Naive thymus-derived CD4-positive, alpha-beta T cell (primary cell): Measurements from ENCODE around the gene DENND4A. TPM values are rescaled to one million over a fixed set of nuclear protein-coding genes. Genes with fewer than 3 reads are reported as not detected.

Source experiments
- ATAC-seq: fragments of 150-1000 bp; cut with Tn5 transposase; 2 replicates; pipeline ENCODE4 v1.10.0; 2021; ENCODE audit warnings: mild to moderate bottlenecking, moderate library complexity
- CTCF ChIA-PET: fragments of 350-600 bp; sonication (Branson Sonifier 250); formaldehyde crosslinking; loops from one replicate; lab custom pipeline; 2021; ENCODE audit warnings: antibody characterized with exemption; lab: Charles Lee
- POLR2A ChIA-PET: fragments of 350-600 bp; sonication (Branson Sonifier 250); formaldehyde crosslinking; loops from one replicate; lab custom pipeline; 2021; ENCODE audit warnings: antibody characterized with exemption, inconsistent platforms; lab: Charles Lee
- DNase-seq, 9 donors: peaks; one replicate each; pipeline versions ENCODE4 v3.0.0 to v3.0.0-alpha.2; 2020 to 2022; ENCODE audit warnings: mixed read lengths in 1 of 9
- H3K27ac ChIP-seq: one replicate; pipeline ENCODE4 v1.7.0; 2013; ENCODE audit warnings: mild to moderate bottlenecking, low read depth, low read length, moderate library complexity
- H3K27me3 ChIP-seq, 2 donors: one replicate each; pipeline ENCODE4 v1.7.0; 2013; ENCODE audit warnings: low read length in 2 of 2, mild to moderate bottlenecking in 2 of 2, moderate library complexity in 2 of 2; ENCODE audit not compliant: control insufficient read depth in 2 of 2, insufficient read depth in 2 of 2
- H3K36me3 ChIP-seq, 3 experiments: 1 replicate in 2 of 3; 2 replicates in 1 of 3; pipeline ENCODE4 v1.7.0; 2013; ENCODE audit warnings: low read length in 3 of 3, mild to moderate bottlenecking in 3 of 3, moderate library complexity in 1 of 3; ENCODE audit not compliant: insufficient read depth in 3 of 3, control insufficient read depth in 2 of 3
- H3K4me1 ChIP-seq, 2 donors: one replicate each; pipeline ENCODE4 v1.7.0; 2013; ENCODE audit warnings: low read length in 2 of 2, mild to moderate bottlenecking in 2 of 2, moderate library complexity in 1 of 2; ENCODE audit not compliant: control insufficient read depth in 2 of 2, insufficient read depth in 2 of 2
- H3K4me3 ChIP-seq: 2 replicates; pipeline ENCODE4 v1.7.0; 2013; ENCODE audit warnings: mild to moderate bottlenecking, low read length
- H3K9me3 ChIP-seq, 3 experiments: 1 replicate in 2 of 3; 2 replicates in 1 of 3; pipeline ENCODE4 v1.7.0; 2013; ENCODE audit warnings: low read length in 3 of 3; ENCODE audit not compliant: control insufficient read depth in 2 of 3
- H3K27ac Mint-ChIP-seq, 9 donors: one replicate each; pipeline ENCODE4 v1.8.0; 2020 to 2022; ENCODE audit warnings: mixed read lengths in 9 of 9, mild to moderate bottlenecking in 8 of 9, moderate library complexity in 5 of 9, inconsistent platforms in 2 of 9
- H3K27me3 Mint-ChIP-seq, 5 donors: one replicate each; pipeline ENCODE4 v1.8.0; 2021 to 2022; ENCODE audit warnings: mixed read lengths in 5 of 5, mild to moderate bottlenecking in 1 of 5
- H3K36me3 Mint-ChIP-seq, 5 donors: one replicate each; pipeline ENCODE4 v1.8.0; 2020 to 2022; ENCODE audit warnings: mixed read lengths in 5 of 5, mild to moderate bottlenecking in 3 of 5, inconsistent platforms in 1 of 5
- H3K4me1 Mint-ChIP-seq, 7 donors: one replicate each; pipeline ENCODE4 v1.8.0; 2020 to 2022; ENCODE audit warnings: mixed read lengths in 7 of 7, mild to moderate bottlenecking in 3 of 7, inconsistent platforms in 1 of 7
- H3K4me3 Mint-ChIP-seq, 10 donors: one replicate each; pipeline ENCODE4 v1.8.0; 2020 to 2022; ENCODE audit warnings: mild to moderate bottlenecking in 10 of 10, mixed read lengths in 10 of 10, moderate library complexity in 6 of 10, inconsistent platforms in 2 of 10
- H3K9me3 Mint-ChIP-seq, 11 donors: one replicate each; pipeline ENCODE4 v1.8.0; 2020 to 2022; ENCODE audit warnings: mixed read lengths in 11 of 11, mild to moderate bottlenecking in 4 of 11, inconsistent platforms in 1 of 11, moderate library complexity in 1 of 11
- intact Hi-C, 2 donors: fragments of 100-400 bp; cut with micrococcal nuclease; formaldehyde crosslinking; loops; one replicate each; pipeline ENCODE4 v1.15.1; 2023
- polyA plus RNA-seq, 2 donors: library from polyadenylated mRNA; unstranded; fragments of 300-500 nt; fragmentation: Illumina TruSeq; gene quantifications; one replicate each; pipeline ENCODE4 v1.2.3, GENCODE V29; 2021
- total RNA-seq, 6 experiments: library from RNA in 5 of 6; stranded (reverse) in 5 of 6; gene quantifications; 1 replicate in 5 of 6; 2 replicates in 1 of 6; pipeline ENCODE4 v1.2.3 and lab custom pipeline; 2021 to 2026

Gene DENND4A
- total and polyA plus RNA-seq, 7 experiments from 2014 or later: 14.1 to 67.9 (median 59.1) TPM

DNA sequence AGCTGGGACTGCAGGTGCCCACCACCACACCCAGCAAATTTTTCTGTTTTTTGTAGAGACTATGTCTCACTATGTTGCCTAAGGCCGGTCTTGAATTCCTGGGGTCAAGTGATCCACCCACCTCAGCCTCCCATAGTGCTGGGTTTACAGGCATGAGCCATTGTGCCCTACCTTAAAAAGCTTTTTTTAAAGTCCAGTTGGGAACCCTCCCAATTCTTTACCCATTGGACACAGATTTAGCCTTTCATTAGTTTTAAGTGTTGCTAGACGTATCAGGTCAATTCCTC lies 1.7 kb upstream of the DENND4A start:
- H3K27me3 ChIP-seq: no peaks in the 10 kb centered on the region
- Mint-ChIP-seq H3K36me3 (no peaks in the 10 kb centered on the region), H3K4me3 (peak overlapping the region in 8 of 10 donors; percentile 27 to 71 (median 48)), H3K27ac (peak overlapping the region in 8 of 9 donors; percentile 45 to 98 (median 74)), H3K9me3 (no peaks in the 10 kb centered on the region), H3K27me3 (no peaks in the 10 kb centered on the region), H3K4me1 (peaks cover 14 to 62% (median 43%) of the 10 kb centered on the region in 7 donors)
- no peak overlapping the region for H3K4me3 ChIP-seq
- intact Hi-C loops: loop anchor here (5.0 to 10.0 kb wide), 3 partner anchors 36 to 899 kb away; partner anchors contain the start of gene RNU5B-1 (in 1 of the 2)
- DNase-seq (no peak), ATAC-seq (no peak)
- H3K27ac ChIP-seq: peak overlapping the region; percentile 99
- no peaks in the 10 kb centered on the region for H3K9me3 ChIP-seq
- H3K36me3 ChIP-seq: peaks cover 0 to 5% (median 0%) of the 10 kb centered on the region in 3 experiments
- peaks cover 20 to 28% of the 10 kb centered on the region in 2 donors for H3K4me1 ChIP-seq
- POLR2A ChIA-PET: interaction anchor here (0.9 to 6.6 kb wide), 9 partner anchors 9 to 186 kb away, joined by 3 to 67 read pairs (median 5); no protein-coding TSS in a partner anchor
- CTCF ChIA-PET: interaction anchor here (1.3 to 2.1 kb wide), 2 partner anchors 13 to 16 kb away, joined by 3 to 7 read pairs; no protein-coding TSS in a partner anchor

DNA sequence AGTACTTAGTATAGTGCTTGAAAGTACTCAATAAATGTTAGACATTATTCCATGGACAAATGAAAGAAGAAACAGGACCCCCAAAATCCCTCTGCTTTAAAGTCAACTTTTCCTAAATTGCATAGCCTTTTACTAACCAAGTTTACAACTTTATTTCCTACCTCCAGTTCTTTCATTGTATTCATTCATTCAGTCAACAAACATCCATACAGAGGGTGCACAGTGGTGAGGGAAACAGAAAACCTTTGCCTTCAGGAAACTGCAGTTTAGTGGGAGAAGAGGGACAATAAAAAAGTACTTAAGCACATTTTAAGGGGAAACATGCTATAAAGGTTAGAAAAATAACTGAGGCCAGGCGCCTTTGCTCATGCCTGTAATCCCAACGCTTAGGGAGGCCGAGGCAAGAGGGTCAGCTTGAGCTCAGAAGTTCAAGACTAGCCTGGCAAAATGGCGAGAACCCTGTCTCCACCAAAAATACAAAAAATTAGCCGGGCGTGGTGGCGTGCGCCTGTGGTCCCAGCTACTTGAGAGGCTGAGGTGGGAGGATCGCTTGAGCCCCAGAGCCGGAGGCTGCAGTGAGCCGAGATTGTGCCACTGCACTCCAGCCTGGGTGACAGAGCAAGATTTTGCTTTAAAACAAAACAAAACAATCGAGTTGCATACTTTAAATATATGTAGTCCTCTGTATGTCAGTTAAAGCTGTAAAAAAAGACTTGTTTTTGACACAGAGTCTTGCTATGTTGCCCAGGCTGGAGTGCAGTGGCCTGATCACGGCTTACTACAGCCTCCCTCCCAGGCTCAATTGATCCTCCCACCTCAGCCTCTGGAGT lies 1.1 kb upstream of the DENND4A start:
- H3K36me3 Mint-ChIP-seq: peaks cover 0 to 3% (median 0%) of the 10 kb centered on the region in 5 donors
- ChIA-PET CTCF (interaction anchor here (1.1 to 2.1 kb wide), 6 partner anchors 14 to 40 kb away, joined by 3 to 7 read pairs (median 4); no protein-coding TSS in a partner anchor), POLR2A (interaction anchor here (0.8 to 6.6 kb wide), 14 partner anchors 9 to 186 kb away, joined by 3 to 67 read pairs (median 20); partner anchors contain the start of gene RAB11A)
- no peak for ATAC-seq
- H3K4me1 Mint-ChIP-seq: peaks cover 14 to 66% (median 46%) of the 10 kb centered on the region in 7 donors
- Histone ChIP-seq H3K9me3 (no peaks in the 10 kb centered on the region), H3K27me3 (no peaks in the 10 kb centered on the region), H3K36me3 (peaks cover 0 to 5% (median 0%) of the 10 kb centered on the region in 3 experiments), H3K4me1 (peaks cover 20 to 28% of the 10 kb centered on the region in 2 donors), H3K4me3 (peak overlapping the region; percentile 91), H3K27ac (peak overlapping the region; percentile 99)
- peak overlapping the region; percentile 89 to 99 (median 93) for H3K4me3 Mint-ChIP-seq
- H3K27ac Mint-ChIP-seq: peak overlapping the region; percentile 94 to 100 (median 98)
- intact Hi-C loops: loop anchor here (1.0 to 10.0 kb wide), 10 partner anchors 14 to 898 kb away; partner anchors contain the start of genes DPP8 (in 1 of the 2), RAB11A (in 1 of the 2) and RNU5B-1 (in 1 of the 2)
- DNase-seq: no peak
- H3K27me3 Mint-ChIP-seq: no peaks in the 10 kb centered on the region
- H3K9me3 Mint-ChIP-seq: no peaks in the 10 kb centered on the region

DNA sequence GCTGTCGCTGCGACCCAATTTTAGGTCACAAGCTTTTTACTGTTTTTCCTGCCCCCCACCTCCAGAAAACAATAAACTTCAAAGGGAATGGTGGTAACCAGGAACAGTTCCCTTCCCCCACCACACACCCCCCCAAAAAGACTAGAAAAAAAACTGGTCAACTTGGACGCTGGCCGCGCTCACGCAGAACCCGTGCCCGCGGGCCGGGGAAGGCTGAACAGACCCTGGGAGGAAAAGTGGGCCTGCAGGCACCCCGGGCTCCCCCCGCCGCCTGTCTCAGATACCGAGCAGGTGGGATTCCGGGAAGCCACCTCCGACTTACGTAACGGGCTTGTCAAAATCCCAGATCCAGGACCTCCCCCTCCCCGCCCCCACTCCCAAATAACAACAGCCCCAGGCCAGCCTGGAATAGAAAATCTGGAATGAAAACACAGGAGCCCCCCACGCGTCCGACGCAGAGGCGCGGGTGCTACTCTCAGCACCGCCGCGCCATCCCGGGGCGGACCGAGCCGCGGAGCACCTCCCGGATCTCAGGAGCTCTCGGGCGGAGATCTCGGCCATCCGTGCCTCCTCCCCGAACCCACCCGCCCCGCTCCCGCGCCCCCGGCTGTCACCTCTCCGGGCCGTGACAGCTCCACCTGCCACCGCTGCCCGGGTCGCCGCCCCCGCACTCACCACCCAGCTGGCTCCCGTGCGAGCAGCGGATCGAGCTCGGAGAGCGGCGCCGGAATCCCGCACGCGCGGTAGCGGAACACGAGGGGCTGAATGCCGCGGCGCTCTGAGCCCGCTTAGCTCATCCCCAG lies 557 bp downstream of the DENND4A start:
- Histone ChIP-seq H3K36me3 (peaks cover 0 to 5% (median 0%) of the 10 kb centered on the region in 3 experiments), H3K27ac (peak overlapping the region; percentile 99), H3K4me3 (peak overlapping the region; percentile 80), H3K9me3 (no peaks in the 10 kb centered on the region), H3K27me3 (no peaks in the 10 kb centered on the region), H3K4me1 (peaks cover 26 to 34% of the 10 kb centered on the region in 2 donors)
- H3K27ac Mint-ChIP-seq: peak overlapping the region; percentile 91 to 100 (median 98)
- intact Hi-C loops: loop anchor here (1.0 to 10.0 kb wide), 12 partner anchors 16 to 897 kb away; partner anchors contain the start of genes RAB11A (in 2 of the 2), DPP8 (in 1 of the 2) and RNU5B-1 (in 1 of the 2)
- no peaks in the 10 kb centered on the region for H3K9me3 Mint-ChIP-seq
- no peak for ATAC-seq
- peaks cover 22 to 68% (median 55%) of the 10 kb centered on the region in 7 donors for H3K4me1 Mint-ChIP-seq
- peak in 4 of 9 donors; percentile 37 to 61 (median 52) for DNase-seq
- H3K4me3 Mint-ChIP-seq: peak overlapping the region; percentile 89 to 99 (median 93)
- H3K36me3 Mint-ChIP-seq: peaks cover 0 to 4% (median 0%) of the 10 kb centered on the region in 5 donors
- CTCF ChIA-PET: interaction anchor here (1.0 to 1.8 kb wide), 10 partner anchors 27 to 153 kb away, joined by 3 to 9 read pairs (median 4); no protein-coding TSS in a partner anchor
- POLR2A ChIA-PET: interaction anchor here (0.5 to 6.6 kb wide), 17 partner anchors 9 to 78 kb away, joined by 3 to 67 read pairs (median 6); partner anchors contain the start of gene RAB11A
- no peaks in the 10 kb centered on the region for H3K27me3 Mint-ChIP-seq

DNA sequence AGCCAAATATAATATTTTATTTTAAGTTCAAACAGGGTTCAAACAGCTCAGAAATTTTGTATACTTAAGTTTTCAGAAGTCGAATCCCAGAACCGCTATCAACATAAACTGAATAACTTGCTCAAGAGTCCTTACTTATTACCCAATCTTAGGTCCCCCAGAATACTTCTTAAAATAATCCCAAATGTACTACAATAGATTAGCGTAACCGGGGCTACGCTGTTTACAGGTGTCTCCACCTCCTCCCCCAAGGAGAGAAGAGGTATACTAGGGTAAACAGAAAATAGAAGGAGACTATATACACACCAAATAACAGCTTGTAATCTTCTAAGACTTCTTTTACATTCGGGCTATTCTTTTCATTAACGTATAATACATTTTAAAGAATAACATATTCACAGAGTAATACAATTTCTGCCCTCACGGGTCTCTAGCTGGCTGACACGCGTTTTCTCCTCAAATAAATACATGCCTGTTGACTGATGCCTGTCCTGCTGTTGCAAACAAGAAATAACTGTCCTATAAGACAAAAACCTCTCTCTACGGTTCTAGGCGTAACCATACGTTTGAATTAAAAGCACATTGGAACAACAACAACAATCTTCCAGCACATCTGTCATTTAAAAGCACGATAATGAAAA lies 1.3 kb downstream of the DENND4A start:
- intact Hi-C loops: loop anchor here (1.0 to 10.0 kb wide), 6 partner anchors 28 to 896 kb away; partner anchors contain the start of genes RAB11A (in 1 of the 2) and RNU5B-1 (in 1 of the 2)
- Histone ChIP-seq H3K27me3 (no peaks in the 10 kb centered on the region), H3K4me1 (peaks cover 26 to 37% of the 10 kb centered on the region in 2 donors), H3K9me3 (no peaks in the 10 kb centered on the region), H3K27ac (peak overlapping the region; percentile 99), H3K36me3 (peaks cover 0 to 5% (median 0%) of the 10 kb centered on the region in 3 experiments), H3K4me3 (peak overlapping the region; percentile 80)
- ATAC-seq: no peak
- Mint-ChIP-seq H3K4me3 (peak overlapping the region; percentile 87 to 99 (median 93)), H3K36me3 (peaks cover 0 to 4% (median 0%) of the 10 kb centered on the region in 5 donors), H3K27ac (peak overlapping the region; percentile 82 to 100 (median 95)), H3K27me3 (no peaks in the 10 kb centered on the region), H3K4me1 (peaks cover 22 to 68% (median 55%) of the 10 kb centered on the region in 7 donors), H3K9me3 (no peaks in the 10 kb centered on the region)
- ChIA-PET POLR2A (interaction anchor here (0.6 to 6.6 kb wide), 14 partner anchors 8 to 79 kb away, joined by 3 to 67 read pairs (median 20); partner anchors contain the start of gene RAB11A), CTCF (interaction anchor here (1.0 to 1.8 kb wide), 6 partner anchors 28 to 153 kb away, joined by 3 to 9 read pairs (median 5); no protein-coding TSS in a partner anchor)
- peak in 7 of 9 donors; percentile 10 to 50 (median 32) for DNase-seq

DNA sequence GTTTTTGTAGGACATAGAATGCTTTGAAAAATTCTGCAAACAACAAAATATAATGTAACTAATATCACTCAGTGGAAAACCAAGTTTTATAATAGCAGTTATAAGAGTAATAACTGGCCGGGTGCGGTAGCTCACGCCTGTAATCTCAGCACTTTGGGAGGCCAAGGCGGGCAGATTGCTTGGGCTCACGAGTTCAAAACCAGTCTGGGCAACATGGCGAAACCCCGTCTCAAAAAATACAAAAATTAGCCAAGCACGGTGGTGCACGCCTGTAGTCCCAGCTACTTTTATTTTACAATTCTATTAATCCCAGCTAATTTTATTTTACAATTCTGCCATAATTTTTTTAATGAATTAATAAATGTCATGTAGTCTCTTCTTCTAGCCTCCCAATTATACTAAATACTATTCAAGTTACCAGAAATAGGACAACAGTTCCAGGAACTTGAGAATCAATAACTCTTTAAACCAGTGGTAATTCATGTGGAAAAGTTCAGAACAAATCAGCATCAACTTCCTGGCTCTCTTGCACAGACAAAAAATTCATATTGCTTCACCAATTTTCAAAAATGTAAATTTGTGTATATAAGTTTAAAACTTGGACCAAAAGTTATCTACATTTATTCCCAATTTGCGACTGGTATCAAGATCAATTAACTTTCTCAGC lies 2.2 kb downstream of the DENND4A start:
- POLR2A ChIA-PET: interaction anchor here (0.7 to 6.6 kb wide), 8 partner anchors 13 to 80 kb away, joined by 3 to 67 read pairs (median 28); partner anchors contain the start of gene RAB11A
- peak overlapping the region; percentile 99 for H3K27ac ChIP-seq
- Mint-ChIP-seq H3K4me3 (peak overlapping the region; percentile 63 to 99 (median 92)), H3K27me3 (no peaks in the 10 kb centered on the region), H3K9me3 (no peaks in the 10 kb centered on the region), H3K36me3 (peaks cover 0 to 4% (median 0%) of the 10 kb centered on the region in 5 donors), H3K4me1 (peaks cover 22 to 69% (median 53%) of the 10 kb centered on the region in 7 donors), H3K27ac (peak overlapping the region; percentile 44 to 100 (median 82))
- peak overlapping the region; percentile 2 for H3K4me3 ChIP-seq
- H3K27me3 ChIP-seq: no peaks in the 10 kb centered on the region
- no peaks in the 10 kb centered on the region for H3K9me3 ChIP-seq
- H3K4me1 ChIP-seq: peaks cover 26 to 40% of the 10 kb centered on the region in 2 donors
- CTCF ChIA-PET: interaction anchor here (0.8 to 1.8 kb wide), 4 partner anchors 28 to 56 kb away, joined by 3 to 7 read pairs (median 5); no protein-coding TSS in a partner anchor
- ATAC-seq (no peak), DNase-seq (no peak)
- intact Hi-C loops: loop anchor here (2.0 to 10.0 kb wide), 4 partner anchors 33 to 895 kb away; partner anchors contain the start of genes RAB11A (in 1 of the 2) and RNU5B-1 (in 1 of the 2)
- H3K36me3 ChIP-seq: peaks cover 0 to 5% (median 0%) of the 10 kb centered on the region in 3 experiments
